GM12891 (cell line): ENCODE measurements around the gene ACKR2.

Experiments
- DNase-seq: peaks from one replicate; pipeline ENCODE4 v3.0.0; 2011; ENCODE audit warnings: low spot score; ENCODE audit not compliant: insufficient read length
- FAIRE-seq: peaks from 2 replicates; lab custom pipeline; 2011; peaks lifted over from hg19 to GRCh38; lab: Jason Lieb, UNC
- PAX5 ChIP-seq: IDR thresholded peaks from 2 replicates; pipeline ENCODE4 v1.6.1; 2011; ENCODE audit warnings: low read length, moderate library complexity, mild to moderate bottlenecking; ENCODE audit not compliant: insufficient read depth, severe bottlenecking
- POLR2A ChIP-seq: IDR thresholded peaks from 2 replicates; pipeline ENCODE4 v1.6.1; 2011; ENCODE audit warnings: low read depth, low read length, control low read depth
- POLR2AphosphoS5 ChIP-seq: IDR thresholded peaks from 2 replicates; pipeline ENCODE4 v1.6.1; 2011; ENCODE audit warnings: low read depth, low read length, control low read depth
- POU2F2 ChIP-seq: IDR thresholded peaks from 2 replicates; pipeline ENCODE4 v1.6.1; 2011; ENCODE audit warnings: low read depth, mild to moderate bottlenecking, control low read depth, low read length, moderate library complexity
- SPI1 ChIP-seq: IDR thresholded peaks from 2 replicates; pipeline ENCODE4 v1.6.1; 2011; ENCODE audit warnings: low read depth, low read length, control low read depth
- TAF1 ChIP-seq: IDR thresholded peaks from 2 replicates; pipeline ENCODE4 v1.6.1; 2011; ENCODE audit warnings: low read depth, low read length, control low read depth

Gene ACKR2

DNA sequence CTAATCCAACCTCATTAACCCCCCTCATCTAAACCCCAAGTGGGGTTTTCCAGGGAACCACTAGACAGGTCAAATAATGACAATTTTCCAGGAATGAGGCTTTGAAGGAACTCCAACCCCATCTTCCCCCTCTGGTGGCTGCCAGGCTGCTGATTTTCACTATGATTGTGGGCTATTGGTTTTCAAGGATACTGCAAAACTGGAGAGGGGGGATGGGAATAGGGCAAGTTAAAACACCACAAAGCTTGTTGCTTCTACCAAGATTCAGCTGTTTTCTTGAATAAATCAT lies 86.3 kb downstream of the ACKR2 start:
- DNase-seq (no peak), FAIRE-seq (no peak)
- no peak for TF ChIP-seq POU2F2
- no peak for TF ChIP-seq PAX5

DNA sequence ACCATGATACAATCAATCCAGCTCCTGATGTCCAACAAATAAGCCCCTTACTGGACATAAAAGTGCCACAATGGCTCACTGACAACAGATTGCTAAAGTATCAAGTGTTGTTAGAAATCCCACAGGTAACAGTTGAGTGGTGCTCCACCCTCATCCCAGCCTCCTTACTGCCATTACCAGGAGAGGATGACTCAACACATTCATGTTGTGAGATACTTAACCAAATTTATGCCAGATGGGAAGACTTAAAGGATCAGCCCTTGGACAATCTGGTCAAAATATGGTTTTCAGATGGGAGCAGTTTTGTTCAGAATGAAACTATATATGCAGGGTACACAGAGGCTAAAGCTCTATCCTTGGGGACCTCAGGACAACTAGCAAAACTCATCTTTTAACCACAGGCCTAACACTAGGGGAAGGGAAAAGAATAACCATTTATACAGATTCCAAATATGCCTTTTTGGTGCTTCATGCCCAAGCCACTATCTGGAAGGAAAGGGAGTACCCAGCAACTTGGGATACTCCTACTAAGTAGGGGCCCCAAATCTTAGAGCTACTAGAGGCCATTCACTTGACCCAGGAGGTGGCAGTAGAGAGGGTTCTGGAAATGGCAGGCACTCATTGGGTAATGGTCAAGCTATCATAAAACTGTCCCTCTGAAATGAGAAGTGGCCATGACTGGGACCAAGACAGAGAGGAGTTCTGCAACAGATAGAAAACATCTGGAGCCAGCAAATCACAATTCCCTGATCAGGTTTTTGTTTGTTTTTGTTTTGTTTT lies 89.8 kb downstream of the ACKR2 start:
- no peak for FAIRE-seq

DNA sequence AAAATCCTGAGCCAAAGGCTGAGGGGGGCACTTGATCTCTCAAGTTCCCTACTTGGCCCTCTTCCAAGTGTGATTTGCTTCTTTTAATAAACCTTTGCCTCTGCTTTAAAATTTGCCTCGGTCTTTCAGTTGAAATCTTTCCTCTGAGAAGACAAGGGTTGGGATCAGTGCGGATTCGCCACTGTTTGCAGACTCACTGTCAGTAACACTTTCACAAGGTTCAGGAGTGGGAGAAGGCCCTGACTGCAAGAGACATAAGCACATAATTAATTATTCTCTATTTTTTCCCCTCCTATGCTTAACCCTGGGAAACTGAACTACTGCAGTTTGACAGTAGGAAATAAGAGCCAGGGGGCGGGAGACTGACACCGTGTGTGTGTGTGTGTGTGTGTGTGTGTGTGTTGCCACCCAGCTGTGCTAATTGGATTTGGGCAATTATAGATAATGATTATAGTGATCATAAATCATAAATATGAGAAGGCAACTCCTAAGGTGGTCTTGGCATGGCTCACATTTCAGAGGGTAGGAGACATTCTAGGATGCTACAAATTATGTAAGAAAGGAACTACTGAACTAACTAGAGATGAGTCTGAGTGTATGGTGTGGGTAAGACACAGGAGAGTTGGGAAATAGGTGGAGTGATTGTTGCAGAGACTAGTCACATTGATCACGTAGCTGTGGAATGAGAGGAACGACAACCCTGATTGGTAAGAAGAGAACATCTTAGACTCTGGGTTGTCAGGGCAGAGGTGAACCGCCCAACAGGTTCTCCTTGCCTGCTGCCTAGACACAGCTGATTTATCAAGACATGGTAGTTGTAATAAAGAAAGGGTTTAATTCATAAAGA lies 91.2 kb downstream of the ACKR2 start:
- TF ChIP-seq POU2F2 = no peak
- TF ChIP-seq PAX5 = no peak
- TF ChIP-seq POLR2A = no peak
- no peak for TF ChIP-seq POLR2AphosphoS5
- TF ChIP-seq SPI1 = no peak
- no peak for TF ChIP-seq TAF1
- DNase-seq = no peak
- FAIRE-seq = no peak

More for the DNA sequence above, 89.8 kb downstream of the ACKR2 start:
- DNase-seq = no peak
- TF ChIP-seq POLR2AphosphoS5 = no peak
- TF ChIP-seq POLR2A = no peak
- TF ChIP-seq PAX5 = no peak
- TF ChIP-seq TAF1 = no peak
- TF ChIP-seq POU2F2 = no peak
- TF ChIP-seq SPI1 = no peak

DNA sequence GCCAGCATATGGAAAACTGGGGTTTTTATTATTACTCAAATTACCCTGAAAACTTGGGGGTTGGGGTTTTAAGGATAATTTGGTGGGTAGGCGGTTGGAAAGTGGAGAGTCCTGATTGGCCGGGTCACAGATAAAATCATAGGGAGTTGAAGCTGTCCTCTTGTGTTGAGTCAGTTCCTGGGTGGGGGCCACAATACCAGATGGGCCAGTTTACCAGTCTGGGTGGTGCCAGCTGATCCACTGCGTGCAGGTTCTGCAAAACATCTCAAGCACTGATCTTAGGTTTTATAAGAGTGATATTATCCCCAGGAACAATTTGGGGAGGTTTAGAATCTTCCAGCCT lies 91.8 kb downstream of the ACKR2 start:
- DNase-seq = no peak
- no peak for FAIRE-seq
- no peak for TF ChIP-seq SPI1
- TF ChIP-seq POU2F2 = no peak
- no peak for TF ChIP-seq TAF1
- no peak for TF ChIP-seq POLR2AphosphoS5
- no peak for TF ChIP-seq PAX5

DNA sequence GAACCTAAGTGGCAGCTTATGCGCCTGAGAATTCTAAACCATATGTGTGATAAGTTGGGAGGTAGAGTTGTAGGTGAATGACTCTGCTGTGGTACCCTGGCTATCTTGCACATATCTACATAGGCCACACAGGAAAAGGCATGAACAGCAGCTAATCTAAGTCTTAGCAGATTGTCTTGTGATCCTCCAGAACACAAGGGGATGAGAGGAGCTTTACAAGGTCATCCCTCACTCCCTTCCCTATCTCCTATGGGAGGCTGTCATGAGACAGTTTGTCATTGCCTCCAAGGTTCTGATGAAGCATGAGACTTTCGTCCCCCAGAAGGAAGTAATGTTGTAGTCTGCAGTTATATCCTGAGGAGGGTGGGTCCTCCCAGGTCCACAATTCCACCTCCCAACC lies 93.0 kb downstream of the ACKR2 start:
- DNase-seq (no peak), FAIRE-seq (no peak)
- TF ChIP-seq POLR2AphosphoS5 (no peak), TAF1 (no peak), PAX5 (no peak), POLR2A (no peak), SPI1 (no peak), POU2F2 (no peak)

DNA sequence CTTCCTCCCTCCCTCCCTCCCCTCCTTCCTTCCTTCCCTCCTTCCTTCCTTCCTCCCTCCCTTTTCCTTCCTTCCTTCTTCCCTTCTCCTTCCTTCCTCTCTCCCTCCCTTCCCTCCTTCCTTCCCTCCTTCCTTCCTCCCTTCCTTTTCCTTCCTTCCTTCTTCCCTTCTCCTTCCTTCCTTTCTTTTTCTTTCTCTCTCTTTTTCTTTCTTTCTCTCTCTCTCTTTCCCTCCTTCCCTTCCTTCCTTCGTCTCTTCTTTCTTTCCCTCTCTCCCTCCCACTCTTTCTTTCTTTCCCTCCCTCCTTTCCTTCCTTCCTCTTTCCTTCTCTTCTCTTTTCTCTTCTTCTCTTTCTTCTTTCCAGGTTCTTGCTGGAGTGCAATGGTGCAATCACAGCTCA lies 94.8 kb downstream of the ACKR2 start:
- DNase-seq = no peak
- TF ChIP-seq PAX5 (no peak), POLR2A (no peak), TAF1 (no peak), POLR2AphosphoS5 (no peak), SPI1 (no peak), POU2F2 (no peak)
- no peak for FAIRE-seq

- no peak for FAIRE-seq
- DNase-seq = no peak
- no peak for TF ChIP-seq SPI1
Measured at GRCh38 chr3:42905740-42906069, 96.5 kb downstream of the ACKR2 start.

DNA sequence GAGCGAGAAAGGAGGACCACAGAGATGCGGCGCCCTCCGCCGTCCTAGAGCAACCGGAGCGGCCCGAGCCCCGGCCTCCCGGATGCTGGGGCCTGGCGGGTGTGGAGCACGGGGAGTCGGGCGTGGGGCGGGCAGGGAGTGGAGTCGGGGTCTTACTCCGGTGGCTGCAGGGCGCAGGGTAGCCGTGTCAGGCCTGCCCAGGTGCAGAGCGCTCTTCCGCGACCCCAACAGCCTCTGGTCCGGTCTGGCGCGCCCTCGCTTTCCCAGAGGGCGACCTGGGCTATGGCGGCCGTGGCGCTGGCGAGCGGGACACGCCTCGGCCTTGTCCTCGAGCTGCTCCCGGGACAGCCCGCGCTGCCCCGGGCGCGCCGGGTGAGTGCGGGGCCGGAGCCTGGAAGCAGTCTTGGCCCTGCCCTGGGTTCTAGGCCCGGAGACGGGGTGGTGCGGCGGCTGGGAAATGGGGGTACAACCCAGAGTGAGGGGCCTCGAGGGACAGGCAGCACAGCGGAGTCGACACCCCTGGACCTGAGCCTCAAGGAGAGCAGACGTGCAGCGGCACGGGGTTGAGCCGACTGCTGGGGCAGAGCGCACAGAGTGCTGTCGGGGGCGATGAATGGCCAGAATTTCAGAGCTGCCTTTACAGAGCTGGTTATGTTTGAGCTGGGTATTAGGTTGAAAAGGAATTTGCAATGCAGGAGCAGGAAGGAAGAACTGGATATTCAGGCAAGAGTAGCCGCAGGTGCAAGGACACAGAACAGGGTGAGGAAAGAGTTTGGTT lies 97.0 kb downstream of the ACKR2 start, which contains the start of gene ZNF662:
Gene ZNF662 (plus strand): TSS at position 73 of the 778 bp plus-strand sequence. CDS start 1,973 bp downstream, outside the sequence.
- FAIRE-seq (no peak), DNase-seq (no peak)
- TF ChIP-seq POLR2A (no peak), TAF1 (no peak), PAX5 (no peak), POLR2AphosphoS5 (no peak), POU2F2 (no peak), SPI1 (no peak)

- FAIRE-seq = no peak
- TF ChIP-seq PAX5 (no peak), POLR2AphosphoS5 (no peak), SPI1 (no peak), TAF1 (no peak), POU2F2 (no peak), POLR2A (no peak)
- no peak for DNase-seq
Measured at GRCh38 chr3:42906848-42907183, 97.6 kb downstream of the ACKR2 start.
